AG09309 (cell line): ENCODE data around the gene NEK6.

Experiments used
- DNase-seq: peaks from one replicate; pipeline ENCODE4 v3.0.0-alpha.2; 2010; ENCODE audit warnings: low read depth
- H3K4me3 ChIP-seq: 2 replicates; pipeline ENCODE4 v1.5.1; 2011; ENCODE audit warnings: mild to moderate bottlenecking, low read depth, low read length, moderate library complexity; ENCODE audit not compliant: control insufficient read depth
- TF ChIP-seq, protein P1 (sequence below): IDR thresholded peaks from 2 replicates; pipeline ENCODE4 v1.5.1; 2011; ENCODE audit warnings: mild to moderate bottlenecking, low read depth, low read length, inconsistent platforms; ENCODE audit not compliant: insufficient read depth, control insufficient read depth; ENCODE audit errors: missing control alignments

NEK6 gene

DNA sequence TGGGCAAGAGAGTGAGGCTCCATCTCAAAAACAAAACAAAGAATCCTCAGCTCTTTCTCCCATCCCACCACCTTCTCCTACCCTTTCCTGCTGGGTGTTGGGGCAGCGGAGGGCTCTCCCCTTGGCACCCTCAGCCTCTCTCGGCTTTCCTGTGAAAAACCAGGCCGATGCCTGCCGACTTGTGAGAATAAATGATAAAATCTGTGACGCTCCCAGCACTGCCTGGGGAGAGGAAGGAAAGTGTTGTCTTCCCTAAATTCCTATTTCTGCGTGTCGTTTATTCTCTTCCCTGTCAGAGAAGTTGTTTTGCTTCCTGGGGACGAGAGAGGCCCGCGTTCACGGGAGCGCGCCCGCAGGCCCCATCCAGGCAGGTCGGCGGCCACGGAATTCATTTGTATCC lies 19.7 kb downstream of the NEK6 start:
- no peak overlapping the region for H3K4me3 ChIP-seq
- no peak for DNase-seq

GRCh38 chr9:124278054-124278540 lies 20.3 kb downstream of the NEK6 start:
- H3K4me3 ChIP-seq: no peak overlapping the region
- no peak for DNase-seq
- TF ChIP-seq, protein P1, sequence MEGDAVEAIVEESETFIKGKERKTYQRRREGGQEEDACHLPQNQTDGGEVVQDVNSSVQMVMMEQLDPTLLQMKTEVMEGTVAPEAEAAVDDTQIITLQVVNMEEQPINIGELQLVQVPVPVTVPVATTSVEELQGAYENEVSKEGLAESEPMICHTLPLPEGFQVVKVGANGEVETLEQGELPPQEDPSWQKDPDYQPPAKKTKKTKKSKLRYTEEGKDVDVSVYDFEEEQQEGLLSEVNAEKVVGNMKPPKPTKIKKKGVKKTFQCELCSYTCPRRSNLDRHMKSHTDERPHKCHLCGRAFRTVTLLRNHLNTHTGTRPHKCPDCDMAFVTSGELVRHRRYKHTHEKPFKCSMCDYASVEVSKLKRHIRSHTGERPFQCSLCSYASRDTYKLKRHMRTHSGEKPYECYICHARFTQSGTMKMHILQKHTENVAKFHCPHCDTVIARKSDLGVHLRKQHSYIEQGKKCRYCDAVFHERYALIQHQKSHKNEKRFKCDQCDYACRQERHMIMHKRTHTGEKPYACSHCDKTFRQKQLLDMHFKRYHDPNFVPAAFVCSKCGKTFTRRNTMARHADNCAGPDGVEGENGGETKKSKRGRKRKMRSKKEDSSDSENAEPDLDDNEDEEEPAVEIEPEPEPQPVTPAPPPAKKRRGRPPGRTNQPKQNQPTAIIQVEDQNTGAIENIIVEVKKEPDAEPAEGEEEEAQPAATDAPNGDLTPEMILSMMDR: no peak

More for the DNA sequence above, 19.7 kb downstream of the NEK6 start:
- TF ChIP-seq, protein P1: no peak

DNA sequence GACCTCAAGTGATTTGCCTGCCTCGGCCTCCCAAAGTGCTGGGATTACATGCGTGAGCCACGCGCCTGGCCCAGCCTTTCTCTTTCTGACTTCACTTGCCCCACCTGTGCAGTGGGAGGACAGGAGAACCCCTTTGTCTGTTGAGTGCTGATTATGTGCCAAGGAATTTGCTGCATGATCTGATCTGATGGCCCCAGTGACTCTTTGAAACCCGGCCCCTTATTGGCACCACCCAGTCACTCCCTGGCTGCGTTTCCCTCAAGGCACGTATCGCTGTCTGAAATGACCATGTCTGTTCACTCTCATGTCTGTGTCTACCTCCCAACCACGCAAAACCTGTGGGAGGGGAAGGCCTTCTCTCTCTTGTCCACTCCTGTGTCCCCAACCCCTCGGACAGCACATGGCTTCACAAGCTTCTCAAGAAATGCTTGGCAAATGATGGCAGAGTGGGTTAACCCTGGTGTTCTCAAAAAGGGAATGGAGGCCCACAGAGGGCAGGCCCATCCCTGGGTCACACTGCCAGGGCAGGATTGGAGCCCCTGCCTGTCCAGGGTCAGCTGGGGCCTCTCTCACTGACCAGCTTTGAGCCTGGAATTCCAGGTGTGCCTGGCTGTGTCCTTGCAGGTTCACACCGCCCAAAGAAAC lies 21.9 kb downstream of the NEK6 start:
- no peak overlapping the region for H3K4me3 ChIP-seq
- TF ChIP-seq, protein P1: no peak
- no peak for DNase-seq

DNA sequence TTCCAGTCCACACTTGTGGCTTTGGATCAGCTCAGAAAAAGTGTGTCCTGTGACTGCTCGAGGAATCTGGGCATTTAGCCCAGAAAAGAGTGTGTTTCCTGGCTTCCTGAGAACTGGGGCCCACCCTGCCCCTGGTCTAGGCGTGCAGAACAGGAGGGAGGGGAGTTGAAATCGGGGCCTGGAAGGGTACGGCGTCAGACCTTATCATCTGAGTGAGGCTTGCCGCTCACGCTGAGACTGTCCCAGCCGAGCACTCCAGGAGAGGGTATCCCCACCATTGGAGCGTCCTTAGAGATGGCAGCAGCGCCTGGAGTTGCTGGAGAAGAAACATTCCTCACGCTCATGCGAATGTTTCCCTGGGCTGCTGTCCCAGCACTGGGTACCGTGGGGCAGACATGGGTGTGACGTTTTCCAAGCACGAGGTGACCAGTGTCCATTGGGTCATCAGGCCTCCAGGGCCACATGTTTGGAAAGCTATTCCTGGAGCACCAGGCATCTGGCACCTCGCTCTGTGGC lies 22.5 kb downstream of the NEK6 start:
- DNase-seq: no peak
- TF ChIP-seq, protein P1: no peak
- no peak overlapping the region for H3K4me3 ChIP-seq

DNA sequence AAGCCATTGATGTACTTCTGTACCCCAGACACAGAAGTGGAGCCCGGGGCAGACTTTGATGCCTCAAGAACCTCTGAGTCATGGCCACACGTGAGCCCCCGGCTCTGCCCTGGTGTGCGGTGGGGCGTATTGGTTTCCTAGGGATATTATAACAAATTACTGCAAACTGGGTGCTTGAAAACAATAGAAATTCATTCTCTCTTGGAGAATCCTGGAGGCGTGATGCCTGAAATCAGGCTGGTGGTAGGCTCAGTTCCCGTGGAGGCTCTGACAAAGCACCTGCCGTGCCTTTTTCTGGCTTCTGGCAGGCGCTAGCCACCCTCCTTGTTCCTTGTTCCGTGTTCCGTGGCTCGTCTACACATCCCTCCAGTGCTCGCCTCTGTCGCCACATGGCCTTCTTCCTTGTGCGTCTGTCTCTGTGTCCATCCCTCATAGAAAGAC lies 24.2 kb downstream of the NEK6 start:
- DNase-seq: no peak
- TF ChIP-seq, protein P1: no peak

GRCh38 chr9:124282442-124283227 lies 24.9 kb downstream of the NEK6 start:
- H3K4me3 ChIP-seq: no peak overlapping the region
- no peak for DNase-seq
- TF ChIP-seq, protein P1: no peak

More for the DNA sequence above, 24.2 kb downstream of the NEK6 start:
- H3K4me3 ChIP-seq: no peak overlapping the region
